IMR-90 (cell line): ENCODE results near the gene IPO7.

Source experiments
- CEBPB ChIP-seq: IDR thresholded peaks from 2 replicates; pipeline ENCODE4 v1.6.1; 2012; ENCODE audit warnings: low read depth, low read length, improper control_type of control experiment
- CHD1 ChIP-seq: IDR thresholded peaks from 2 replicates; pipeline ENCODE4 v1.6.1; 2012; ENCODE audit warnings: low read depth, low read length, improper control_type of control experiment
- CTCF ChIP-seq: conservative IDR thresholded peaks from 2 replicates; pipeline ENCODE4 v1.5.1; 2012; ENCODE audit warnings: mild to moderate bottlenecking, low read depth, low read length, improper control_type of control experiment
- FOS ChIP-seq: fragments of 150-350 bp; IDR thresholded peaks from 2 replicates; pipeline ENCODE4 v1.6.1; 2016; ENCODE audit warnings: low read depth, low read length
- MAFK ChIP-seq: IDR thresholded peaks from 2 replicates; pipeline ENCODE4 v1.6.1; 2012; ENCODE audit warnings: low read depth, low read length, improper control_type of control experiment
- MAZ ChIP-seq: IDR thresholded peaks from 2 replicates; pipeline ENCODE4 v1.6.1; 2012; ENCODE audit warnings: low read depth, mild to moderate bottlenecking, low read length, improper control_type of control experiment, moderate library complexity, borderline replicate concordance
- NFE2L2 ChIP-seq: fragments of 150-350 bp; IDR thresholded peaks from 2 replicates; pipeline ENCODE4 v1.6.1; 2016; ENCODE audit warnings: low read depth, mild to moderate bottlenecking, low read length
- POLR2A ChIP-seq: IDR thresholded peaks from 2 replicates; pipeline ENCODE4 v1.6.1; 2012; ENCODE audit warnings: mild to moderate bottlenecking, low read depth, low read length
- RCOR1 ChIP-seq: IDR thresholded peaks from 2 replicates; pipeline ENCODE4 v1.6.1; 2012; ENCODE audit warnings: mild to moderate bottlenecking, low read length, improper control_type of control experiment; ENCODE audit not compliant: insufficient replicate concordance
- RFX5 ChIP-seq: IDR thresholded peaks from 2 replicates; pipeline ENCODE4 v1.8.0; 2012; ENCODE audit warnings: low read depth, mild to moderate bottlenecking, low read length, moderate library complexity
- TF ChIP-seq, protein P1 (sequence below): fragments of 150-350 bp; IDR thresholded peaks from 2 replicates; pipeline ENCODE4 v1.6.1; 2016; ENCODE audit warnings: low read depth, mild to moderate bottlenecking, low read length, moderate library complexity, borderline replicate concordance
- TF ChIP-seq, protein P2 (sequence below): fragments of 150-350 bp; IDR thresholded peaks from 2 replicates; pipeline ENCODE4 v1.6.1; 2017; ENCODE audit warnings: mild to moderate bottlenecking, antibody characterized with exemption, low read length, low read depth

GRCh38 chr11:9347100-9347499 is 37.4 kb upstream of the IPO7 start:
- TF ChIP-seq, protein P1, sequence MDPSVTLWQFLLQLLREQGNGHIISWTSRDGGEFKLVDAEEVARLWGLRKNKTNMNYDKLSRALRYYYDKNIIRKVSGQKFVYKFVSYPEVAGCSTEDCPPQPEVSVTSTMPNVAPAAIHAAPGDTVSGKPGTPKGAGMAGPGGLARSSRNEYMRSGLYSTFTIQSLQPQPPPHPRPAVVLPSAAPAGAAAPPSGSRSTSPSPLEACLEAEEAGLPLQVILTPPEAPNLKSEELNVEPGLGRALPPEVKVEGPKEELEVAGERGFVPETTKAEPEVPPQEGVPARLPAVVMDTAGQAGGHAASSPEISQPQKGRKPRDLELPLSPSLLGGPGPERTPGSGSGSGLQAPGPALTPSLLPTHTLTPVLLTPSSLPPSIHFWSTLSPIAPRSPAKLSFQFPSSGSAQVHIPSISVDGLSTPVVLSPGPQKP, result no peak
- TF ChIP-seq CTCF (no peak), POLR2A (no peak), RFX5 (no peak), MAFK (no peak), NFE2L2 (no peak), CHD1 (no peak), CEBPB (no peak), MAZ (no peak), FOS (no peak), RCOR1 (no peak)
- TF ChIP-seq, protein P2, sequence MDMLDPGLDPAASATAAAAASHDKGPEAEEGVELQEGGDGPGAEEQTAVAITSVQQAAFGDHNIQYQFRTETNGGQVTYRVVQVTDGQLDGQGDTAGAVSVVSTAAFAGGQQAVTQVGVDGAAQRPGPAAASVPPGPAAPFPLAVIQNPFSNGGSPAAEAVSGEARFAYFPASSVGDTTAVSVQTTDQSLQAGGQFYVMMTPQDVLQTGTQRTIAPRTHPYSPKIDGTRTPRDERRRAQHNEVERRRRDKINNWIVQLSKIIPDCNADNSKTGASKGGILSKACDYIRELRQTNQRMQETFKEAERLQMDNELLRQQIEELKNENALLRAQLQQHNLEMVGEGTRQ, result no peak
